Dedifferentiated amniotic fluid mesenchymal stem cell (primary cell): ENCODE results near the gene NR4A2.

Experiments
- DNase-seq: peaks from one replicate; pipeline ENCODE4 v3.0.0-alpha.2; 2016; ENCODE audit errors: extremely low spot score

The NR4A2 gene

DNA sequence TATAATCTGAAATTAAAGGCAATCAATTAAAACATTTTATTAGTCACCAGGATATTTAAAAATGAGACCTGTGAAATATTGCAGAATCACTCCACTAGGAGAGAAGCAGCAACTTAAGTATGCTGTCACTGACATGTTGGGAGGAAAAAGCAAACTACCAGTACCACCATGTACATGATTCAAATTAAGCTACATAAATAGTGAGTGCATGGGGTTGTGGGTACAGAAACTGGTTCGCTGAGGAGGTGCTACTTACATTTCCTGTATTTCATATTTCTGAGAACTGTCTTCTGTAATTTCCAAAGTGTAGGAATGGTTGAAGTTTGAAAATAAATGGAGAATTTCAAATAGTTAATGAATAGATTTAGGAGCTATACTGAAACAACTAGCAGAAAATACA is 7.9 kb upstream of the NR4A2 start:
- DNase-seq, result no peak

DNA sequence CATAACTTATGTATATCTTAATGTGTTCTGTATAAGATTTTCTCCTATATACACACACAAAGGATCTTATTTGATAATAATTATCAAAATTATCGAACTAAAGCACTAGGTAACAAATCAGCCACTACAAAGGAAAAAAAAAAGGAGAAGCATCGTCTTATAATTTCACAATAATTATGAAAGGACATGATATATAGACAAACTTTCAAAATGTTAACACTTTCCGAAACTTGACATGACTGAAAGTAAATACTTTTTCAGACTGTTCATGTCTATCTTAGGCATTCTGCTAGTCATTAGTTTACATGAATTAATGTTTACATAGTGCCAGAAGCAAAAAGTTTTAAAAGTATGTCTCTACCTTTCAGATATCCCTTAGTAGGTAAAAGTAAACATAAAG is 7.3 kb upstream of the NR4A2 start:
- DNase-seq, result no peak

DNA sequence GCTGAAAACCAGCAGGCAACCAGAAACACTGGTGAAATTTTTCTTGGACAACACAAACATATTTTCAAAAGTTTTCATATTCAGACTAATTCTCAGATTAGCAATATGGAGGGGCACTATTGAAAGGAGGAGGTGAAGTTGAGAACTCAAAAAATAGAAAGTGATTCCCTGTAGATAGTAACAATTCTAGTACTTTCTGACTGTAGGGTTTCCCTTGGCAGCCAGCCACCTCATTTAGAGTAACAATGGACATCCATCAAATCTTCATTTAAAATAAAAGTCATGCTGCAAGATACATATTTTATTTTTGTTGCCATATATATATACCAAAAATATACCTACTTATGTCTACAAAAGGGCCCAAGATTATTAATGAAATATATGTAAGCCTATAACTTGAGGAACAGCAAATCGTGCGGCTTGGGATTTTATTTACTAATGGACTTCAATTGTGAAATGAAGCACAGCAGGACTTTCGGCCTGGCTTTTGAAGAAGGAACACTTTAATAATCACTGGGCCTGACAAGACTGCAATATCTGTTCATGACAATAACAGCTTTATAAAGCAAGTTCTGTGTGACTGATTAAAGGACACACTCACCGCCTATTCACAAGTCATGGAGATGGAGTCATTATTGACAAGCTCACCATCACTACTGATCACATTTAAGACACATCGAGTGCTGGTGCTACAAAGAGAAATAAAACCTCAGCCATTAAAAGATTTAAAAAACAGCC is 6.8 kb upstream of the NR4A2 start:
- DNase-seq, result no peak

DNA sequence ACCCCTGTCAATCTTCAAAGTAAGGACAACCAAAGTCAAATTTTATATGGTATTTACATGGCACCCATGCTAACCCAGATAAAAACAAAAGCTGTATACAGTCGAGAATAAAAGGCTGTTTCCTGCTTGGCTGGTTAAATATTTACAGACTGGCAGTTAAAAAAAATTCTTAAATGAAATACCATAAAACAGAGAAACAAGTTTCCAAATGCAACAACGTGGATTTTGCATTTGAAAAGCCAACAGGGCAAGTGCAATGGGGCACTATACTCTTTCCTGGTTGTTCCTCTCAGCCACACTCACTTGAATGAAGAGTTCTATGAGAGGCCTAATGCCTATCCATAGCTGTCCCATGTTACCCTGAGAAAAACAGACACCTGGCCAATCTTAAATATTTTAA is 6.1 kb upstream of the NR4A2 start:
- no peak for DNase-seq

DNA sequence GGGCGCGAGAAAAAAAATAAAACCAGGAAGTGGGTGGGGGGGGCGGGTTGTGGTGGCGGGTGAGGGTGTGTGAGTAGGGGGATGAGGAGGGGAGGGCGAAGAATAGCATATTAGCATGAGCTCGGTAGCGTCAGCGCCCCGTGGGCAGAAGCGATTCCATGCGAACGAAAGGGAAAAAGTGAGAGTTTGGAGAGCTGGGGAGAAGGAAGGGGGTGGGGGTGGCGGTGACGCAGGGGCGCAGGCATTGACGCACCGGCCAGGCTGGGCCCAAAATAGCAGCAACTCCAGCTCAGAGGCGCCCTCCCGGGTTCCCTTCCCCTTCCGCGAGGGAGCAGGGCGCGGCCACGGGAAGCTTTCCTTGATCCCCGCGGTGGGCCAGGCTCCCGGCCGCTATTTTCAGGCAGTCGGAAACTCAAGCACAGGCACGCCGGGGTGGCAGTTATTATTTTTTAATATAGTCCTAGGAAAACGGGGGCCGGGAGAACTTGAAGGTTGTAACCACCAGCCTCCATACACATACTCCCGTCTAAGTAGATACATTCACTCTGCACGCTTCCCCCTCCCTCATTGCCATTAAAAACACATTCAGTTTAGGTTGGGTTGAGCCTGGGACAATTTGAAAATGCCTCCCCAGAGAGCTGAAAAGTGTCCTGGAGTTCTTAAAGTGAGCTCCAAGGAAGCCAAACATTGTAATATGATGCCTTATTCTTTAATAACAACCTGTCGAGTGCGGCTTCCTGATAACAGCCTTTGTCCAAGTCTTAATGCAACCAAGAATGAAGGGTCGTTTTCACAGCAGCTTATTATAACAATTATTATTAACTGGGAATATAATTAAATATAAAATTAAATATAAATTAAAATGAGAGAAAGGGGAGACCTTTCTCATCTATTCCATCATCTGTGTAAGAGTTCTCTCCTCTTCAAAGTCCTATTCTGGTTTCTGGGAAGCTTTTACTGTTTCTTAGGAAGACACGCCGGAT is 2.3 kb upstream of the NR4A2 start:
- DNase-seq, result peak; percentile 91

DNA sequence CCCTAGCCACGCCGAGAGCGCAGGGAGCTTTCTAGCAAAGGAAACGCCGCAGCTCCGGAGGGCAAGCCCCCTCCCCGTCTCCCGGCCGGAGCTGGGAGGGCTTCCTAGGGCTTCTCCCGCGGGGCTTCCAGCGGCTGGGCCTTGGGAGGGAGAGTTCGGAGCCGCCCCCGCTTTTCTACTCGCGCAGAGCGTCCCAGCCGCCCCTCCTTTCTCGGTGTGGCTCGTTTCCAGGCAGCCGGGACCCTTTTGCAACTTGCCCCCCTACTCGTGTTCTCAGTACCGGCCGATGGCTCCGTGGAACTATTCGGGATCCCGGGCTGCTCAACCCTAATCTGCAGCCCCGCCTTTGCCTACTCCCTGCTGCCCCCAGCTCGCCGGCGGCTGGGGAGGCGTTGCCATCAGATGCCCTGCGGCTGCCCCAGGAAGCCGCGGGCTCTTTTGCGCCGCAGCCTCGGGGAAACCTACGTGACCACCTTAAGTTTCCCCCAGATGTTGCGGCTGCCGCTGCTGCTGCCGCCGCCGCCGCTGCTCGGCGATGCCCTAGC is 1.5 kb upstream of the NR4A2 start:
- no peak for DNase-seq

DNA sequence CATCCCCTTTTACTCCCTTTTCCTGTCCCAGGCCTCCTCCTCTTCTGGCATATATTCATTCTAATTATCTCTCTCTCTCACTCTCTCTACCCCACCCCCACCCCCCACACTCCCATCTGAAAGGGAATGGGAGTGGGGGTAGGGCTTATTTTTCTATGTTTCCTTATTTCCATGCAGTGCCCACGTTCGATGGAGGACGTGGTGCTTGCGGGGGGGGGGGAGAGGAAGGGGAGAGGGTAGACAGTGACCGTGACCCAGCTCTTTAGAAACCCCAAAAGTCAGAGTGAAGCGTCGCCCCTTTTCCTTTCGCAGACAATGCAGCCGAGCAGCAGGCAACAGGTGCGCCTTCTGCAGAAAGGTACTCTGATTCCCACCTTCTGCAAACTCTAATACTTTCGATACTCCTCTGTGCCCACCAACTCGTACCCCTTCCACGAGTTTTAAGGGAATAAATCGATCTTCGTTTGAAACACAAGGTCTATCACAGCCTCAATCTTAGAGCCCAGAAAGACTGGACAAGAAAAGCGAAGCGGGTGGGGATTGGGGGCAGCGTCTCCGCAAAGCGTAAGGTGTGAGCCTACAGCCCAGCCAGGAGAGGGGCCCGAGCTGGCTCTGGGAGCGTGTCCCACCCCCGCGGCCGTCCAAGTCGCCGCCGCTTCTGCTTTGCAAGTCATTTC is 891 bp upstream of the NR4A2 start:
- DNase-seq, result peak; percentile 20

DNA sequence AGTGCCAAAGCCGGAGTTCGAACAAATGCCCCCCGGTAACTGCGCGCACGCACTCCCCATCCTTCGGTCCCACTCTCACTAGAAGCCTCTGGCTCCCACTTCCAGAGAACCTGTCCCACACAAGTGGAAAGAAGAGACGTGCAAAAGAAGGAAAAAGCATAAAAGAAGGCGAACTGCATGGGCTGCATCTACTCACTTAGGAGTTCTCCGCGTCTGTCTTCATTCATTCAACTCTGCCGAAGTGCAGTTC is 312 bp downstream of the NR4A2 start:
- no peak for DNase-seq

DNA sequence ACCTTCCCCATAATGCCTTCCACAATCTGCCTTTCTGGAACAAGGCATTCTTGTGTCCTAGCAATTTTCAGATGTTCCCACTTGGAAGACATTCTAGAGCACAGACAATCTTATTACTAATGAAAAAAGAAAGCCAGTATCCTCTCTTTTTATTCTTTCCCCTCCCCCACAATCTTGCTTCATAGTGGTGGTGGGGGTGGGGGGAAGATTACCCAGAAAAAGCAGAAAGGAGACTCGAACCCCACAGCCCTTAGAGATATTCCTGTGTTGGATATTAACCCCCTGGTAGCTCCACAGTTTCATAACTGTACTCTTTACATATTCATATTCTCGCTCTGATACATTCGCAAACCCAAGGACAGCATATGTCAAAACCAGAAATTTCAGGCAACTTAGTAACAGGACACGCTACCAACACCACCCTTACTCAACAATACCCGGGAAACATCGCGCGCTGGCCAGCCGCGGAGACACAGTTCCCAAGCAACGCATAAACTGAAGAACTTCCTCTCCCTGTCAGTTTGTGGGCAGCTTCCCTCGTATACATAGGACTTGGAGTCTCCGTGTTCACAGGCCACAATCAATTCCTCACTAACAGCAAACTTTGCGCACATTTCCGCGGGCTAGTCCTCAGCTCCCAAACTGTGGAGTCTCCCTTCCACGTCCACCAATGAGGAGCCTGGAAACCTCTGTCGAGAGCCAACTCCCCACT is 793 bp downstream of the NR4A2 start:
- DNase-seq, result peak; percentile 75

DNA sequence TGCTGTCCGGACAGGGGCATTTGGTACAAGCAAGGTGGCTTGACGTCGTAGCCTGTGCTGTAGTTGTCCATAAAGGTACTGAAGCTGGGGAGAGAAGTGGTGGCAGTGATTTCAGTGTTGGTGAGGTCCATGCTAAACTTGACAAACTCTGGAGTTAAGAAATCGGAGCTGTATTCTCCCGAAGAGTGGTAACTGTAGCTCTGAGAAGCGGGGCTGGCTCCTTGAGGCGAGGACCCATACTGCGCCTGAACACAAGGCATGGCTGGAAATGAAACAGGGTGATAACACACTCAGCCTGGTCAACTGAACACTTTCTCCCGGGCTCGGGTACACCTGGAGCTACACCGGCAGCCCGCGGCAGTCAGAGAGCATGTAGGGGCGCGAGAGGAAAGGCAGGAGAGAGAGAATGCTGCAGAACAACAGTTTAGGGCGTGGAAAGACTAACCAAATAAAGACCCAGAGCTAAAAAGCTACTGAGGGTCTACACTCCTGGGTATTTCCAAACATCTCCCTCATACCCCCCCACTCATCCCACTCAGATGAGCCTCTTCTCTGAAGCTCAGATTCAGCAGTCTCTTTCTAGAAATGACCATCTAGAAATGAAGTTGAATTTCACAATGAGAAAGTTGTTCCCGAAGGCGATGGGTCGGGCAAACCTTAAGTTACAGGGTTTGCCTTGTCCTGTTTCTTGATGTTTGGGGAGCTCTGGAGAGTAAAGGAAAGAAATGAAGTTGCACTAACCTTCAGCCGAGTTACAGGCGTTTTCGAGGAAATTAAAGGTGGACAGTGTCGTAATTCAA is 2.4 kb downstream of the NR4A2 start:
- DNase-seq, result no peak

DNA sequence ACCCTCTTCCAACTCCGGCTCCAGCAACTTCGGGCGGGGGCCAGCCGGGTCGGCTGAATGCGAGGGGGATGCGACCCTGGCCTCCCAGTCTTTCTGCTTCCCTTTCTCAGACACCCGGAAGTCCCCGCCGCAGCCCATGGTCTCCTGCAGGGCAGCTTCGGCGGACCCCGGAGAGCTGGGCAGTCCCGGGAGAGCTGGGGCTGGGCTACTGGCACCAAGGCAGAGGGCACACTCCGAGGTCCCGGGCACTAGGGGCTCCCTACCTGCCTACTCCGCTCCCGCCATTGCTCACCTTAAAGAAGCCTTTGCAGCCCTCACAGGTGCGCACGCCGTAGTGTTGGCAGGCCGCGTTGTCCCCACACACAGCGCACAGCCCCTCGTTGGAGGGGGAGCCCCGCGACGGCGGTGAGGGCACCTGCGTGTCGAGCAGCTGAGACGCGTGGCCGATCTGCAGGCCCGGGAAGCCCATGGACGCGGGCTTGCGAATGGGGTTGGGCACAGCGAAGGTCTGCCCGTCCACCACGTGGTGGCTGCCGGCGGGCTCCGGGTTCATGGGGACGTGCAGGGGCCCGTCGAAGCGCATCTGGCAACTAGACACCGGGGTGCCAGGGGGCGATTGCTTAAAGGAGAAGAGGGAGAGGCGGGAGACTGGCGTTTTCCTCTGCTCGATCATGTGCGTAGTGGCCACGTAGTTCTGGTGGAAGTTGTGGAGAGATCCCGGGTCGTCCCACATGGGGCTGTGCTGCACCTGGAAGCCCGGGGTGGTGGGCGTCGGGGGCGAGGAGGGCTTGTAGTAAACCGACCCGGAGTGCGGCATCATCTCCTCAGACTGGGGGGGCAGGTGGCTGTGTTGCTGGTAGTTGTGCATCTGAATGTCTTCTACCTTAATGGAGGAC is 3.2 kb downstream of the NR4A2 start:
- no peak for DNase-seq

DNA sequence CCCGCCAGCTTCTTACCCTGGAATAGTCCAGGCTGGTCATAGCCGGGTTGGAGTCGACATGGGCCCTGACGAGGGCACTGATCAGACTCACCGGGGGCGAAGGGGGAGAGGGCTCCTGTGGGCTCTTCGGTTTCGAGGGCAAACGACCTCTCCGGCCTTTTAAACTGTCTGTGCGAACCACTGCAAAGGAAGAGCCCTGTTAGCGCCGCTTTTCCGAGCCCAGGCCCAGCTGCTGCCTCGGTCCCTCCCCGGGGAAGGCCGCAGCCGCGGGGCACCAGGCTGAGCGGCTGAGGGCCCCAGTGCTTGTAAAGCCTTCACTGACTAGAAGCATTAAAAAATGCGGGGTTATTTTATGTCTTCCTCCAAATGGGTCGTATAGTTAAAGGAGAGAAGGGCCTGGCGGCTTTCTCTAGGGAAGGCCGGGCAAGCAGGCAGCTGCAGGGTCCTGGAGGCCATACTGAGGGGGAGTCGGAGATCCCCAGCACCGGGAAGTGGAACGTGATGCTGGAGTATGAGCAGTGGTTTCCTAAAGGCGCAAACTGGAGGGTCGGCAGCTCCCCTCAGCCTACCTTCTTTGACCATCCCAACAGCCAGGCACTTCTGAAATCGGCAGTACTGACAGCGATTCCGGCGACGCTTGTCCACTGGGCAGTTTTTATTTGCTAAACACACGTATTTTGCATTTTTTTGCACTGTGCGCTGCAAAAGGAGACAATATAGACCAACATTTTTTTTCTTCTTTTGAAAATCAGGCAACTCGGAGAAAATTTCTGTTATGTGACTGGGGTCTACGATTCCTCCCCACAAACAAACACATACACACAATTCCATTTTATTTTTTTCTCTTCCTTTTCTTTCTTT is 4.5 kb downstream of the NR4A2 start:
- no peak for DNase-seq

DNA sequence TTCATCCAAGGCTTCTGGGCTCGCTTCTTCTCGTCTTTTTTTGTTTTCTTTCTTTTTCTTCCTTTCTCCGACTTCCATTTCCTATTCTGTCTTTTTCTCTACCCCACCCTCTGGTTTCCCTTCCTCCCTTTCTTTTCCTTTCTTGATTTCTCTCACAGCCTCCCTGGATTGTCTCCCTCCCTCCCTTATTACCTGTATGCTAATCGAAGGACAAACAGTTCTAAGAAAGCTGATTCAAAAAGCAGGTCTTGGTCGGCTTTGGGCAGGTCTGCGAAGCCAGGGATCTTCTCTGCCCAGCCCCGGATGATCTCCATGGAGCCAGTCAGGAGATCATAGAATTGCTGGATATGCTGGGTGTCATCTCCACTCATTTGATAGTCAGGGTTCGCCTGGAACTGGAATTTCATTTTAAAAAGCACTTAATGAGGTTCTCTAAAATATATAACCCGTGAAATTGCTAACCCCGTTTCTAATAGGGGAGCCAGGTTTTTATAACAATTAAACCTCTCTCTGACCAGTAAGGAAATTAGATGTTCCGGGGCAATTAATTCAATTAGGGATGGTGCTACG is 5.9 kb downstream of the NR4A2 start:
- DNase-seq, result no peak

DNA sequence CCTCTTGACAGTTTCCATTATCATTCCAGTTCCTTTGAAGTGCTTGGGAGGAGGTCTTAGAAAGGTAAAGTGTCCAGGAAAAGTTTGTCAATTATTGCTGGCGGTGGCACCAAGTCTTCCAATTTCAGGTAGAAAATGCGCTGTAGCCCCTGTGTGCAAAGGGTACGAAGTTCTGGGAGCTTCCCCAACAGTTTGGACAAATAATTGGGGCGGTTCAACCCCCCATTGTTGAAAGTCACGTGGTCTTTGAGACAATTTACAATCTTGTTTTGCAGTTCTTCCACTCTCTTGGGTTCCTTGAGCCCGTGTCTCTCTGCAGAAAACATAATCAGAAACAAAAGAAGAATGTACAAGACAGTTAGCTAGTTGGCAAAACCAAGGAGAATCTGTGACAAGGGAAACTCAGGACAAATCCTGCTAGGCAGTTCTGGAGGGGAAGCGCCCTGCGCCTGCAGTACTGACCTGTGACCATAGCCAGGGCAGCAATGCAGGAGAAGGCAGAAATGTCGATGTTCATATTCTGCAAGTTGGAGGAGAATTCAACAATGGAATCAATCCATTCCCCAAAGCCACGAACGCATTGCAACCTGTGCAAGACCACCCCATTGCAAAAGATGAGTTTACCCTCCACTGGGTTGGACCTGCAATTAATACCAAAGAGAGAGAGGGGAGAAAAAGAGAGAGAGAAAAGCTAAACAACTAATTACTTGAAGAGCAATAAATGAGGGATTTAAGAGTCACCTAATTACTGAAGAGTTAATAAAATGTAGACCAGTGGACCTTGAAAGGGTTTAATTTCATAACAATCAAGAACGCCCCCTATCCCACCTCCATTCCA is 6.6 kb downstream of the NR4A2 start:
- DNase-seq, result no peak

DNA sequence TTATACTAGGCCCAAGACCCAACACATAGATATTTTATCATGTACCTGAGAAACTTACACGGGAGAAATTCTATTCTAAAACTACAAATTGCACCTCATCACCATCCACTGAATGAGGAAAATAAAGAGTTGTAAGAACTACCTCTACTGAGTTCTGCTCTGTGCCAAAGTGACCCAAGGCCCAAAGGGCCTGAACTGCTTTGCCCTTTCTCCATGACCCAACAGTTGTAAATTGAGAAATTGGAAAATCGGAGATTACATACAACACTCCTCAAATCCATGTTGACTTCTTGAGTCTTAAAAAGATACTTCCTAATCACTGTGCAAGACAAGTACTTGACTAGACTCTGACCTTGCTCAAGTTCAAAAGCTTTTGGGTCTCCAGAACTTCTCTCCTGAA is 8.8 kb downstream of the NR4A2 start:
- DNase-seq, result no peak

DNA sequence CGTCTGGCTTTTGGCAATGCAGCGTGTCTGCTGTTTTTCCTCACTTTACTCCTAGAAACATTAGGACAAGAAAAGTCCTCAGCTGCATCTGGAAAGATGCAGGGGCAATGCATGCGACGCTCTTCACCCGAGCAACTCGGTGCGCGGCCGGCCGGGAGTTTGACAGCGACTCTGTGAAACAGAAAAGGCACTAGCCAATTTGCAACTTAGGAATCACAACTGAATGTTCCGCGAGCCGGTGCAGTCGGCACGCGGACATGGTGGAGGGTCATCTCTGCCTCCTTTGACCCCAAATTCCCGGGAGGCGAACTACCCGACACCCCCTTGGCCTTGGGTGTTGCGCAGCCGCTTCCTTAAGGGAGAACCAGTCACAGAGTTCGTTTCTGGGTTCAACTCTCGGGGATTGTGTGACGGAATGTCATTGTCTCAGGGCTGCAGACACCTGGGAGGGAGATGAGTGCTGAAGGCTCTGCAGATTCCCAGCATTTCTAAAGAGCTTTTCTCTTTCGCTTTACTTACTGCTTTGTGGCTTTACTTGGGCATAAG is 9.8 kb downstream of the NR4A2 start:
- DNase-seq, result no peak

DNA sequence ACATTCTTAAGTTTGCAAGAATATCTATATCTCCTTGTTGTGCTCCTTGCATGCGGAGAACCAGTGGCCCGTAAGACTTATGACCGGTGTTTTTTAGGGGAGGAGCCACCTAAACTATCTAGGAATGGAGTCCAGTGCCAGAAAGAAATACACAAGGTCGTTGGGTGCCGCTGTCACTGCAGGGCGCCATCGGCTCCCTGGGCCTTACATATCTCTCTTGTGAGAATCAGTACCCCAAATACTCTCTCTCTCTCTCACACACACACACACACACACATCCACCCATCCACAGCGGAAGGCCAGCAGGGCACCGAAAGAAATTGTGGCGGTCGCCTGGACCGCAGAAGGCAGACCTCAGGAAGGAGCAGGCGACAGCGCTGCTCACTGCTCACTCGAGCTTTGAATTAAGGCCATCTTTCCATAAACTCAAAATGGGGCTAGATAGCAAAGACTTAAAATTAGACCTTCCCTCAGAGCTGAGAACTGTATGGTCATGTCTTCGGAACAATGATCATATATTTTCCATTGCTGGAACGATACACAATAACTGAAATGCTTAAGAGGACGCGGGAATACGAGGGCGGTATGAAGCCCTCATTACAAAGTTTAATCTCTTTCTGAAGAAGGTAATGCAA is 10.4 kb downstream of the NR4A2 start:
- DNase-seq, result no peak
